ENCODE measurements around the gene CTCFL. TPM values are rescaled to one million over a fixed set of nuclear protein-coding genes. Genes with fewer than 3 reads are reported as not detected.

CTCFL gene
- total and polyA plus RNA-seq, 2 of the 8 experiments (the other 6 are each of a cell fraction or from before 2014, with no cell fraction given) = 0.30 to 0.80 TPM

- H2BK120ac ChIP-seq (replicated peaks; ENCODE audit: low read depth, low read length) = no peak overlapping the region
- FAIRE-seq = no peak
- no peak overlapping the region for H4K5ac ChIP-seq (ENCODE audit: insufficient read length, low read depth, low read length)
- no peaks in the 10 kb centered on the region; a peak in 1 of 7 replicates for H3K27me3 ChIP-seq (replicated peaks in 1 of 4; ENCODE audit: control insufficient read depth in 3 of 4, extremely low read depth in 1 of 4, insufficient read depth in 3 of 4, low read length in 3 of 4)
- ChIA-PET CTCF (ENCODE audit: partially characterized antibody) (interaction anchor here (0.5 to 3.1 kb wide), 19 partner anchors 10 to 127 kb away, joined by 3 to 23 read pairs (median 5); no protein-coding TSS in a partner anchor), POLR2A (ENCODE audit: partially characterized antibody) (interaction anchor here (0.8 kb wide), 1 partner anchor 8 kb away, joined by 3 read pairs; no protein-coding TSS in a partner anchor)
- peak overlapping the region; percentile 80 for H2BK20ac ChIP-seq (ENCODE audit: low read length)
- peak overlapping the region; percentile 6; the same call in 1 of the 2 replicates for H2BK15ac ChIP-seq (ENCODE audit: low read length)
- no peak overlapping the region for H3K23ac ChIP-seq (ENCODE audit: insufficient read length)
- H3K79me1 ChIP-seq (ENCODE audit: low read depth, low read length) = no peaks in the 10 kb centered on the region
- no peak overlapping the region for H3K56ac ChIP-seq (replicated peaks; ENCODE audit: insufficient read length, low read depth, low read length)
- 0 out of 2 replicates have a peak overlapping the region, but pooled peaks have one; percentile 7 for H3K27ac ChIP-seq (ENCODE audit: low read depth, low read length)
- H4K91ac ChIP-seq (replicated peaks; ENCODE audit: insufficient read length, low read length) = peak overlapping the region; percentile 38
- no peaks in the 10 kb centered on the region for H3K23me2 ChIP-seq (ENCODE audit: low read depth, low read length)
- no peak overlapping the region for H3K4me3 ChIP-seq (ENCODE audit: extremely low read depth in 1 of 4, insufficient read depth in 2 of 4, low read depth in 3 of 4, low read length in 4 of 4)
- H2BK5ac ChIP-seq (ENCODE audit: low read depth, low read length) = peak overlapping the region; percentile 69
- no peaks in the 10 kb centered on the region for H3K36me3 ChIP-seq (ENCODE audit: control insufficient read depth in 2 of 4, insufficient read depth in 4 of 4, low read length in 3 of 4)
- no peaks in the 10 kb centered on the region for H3K9me3 ChIP-seq (ENCODE audit: insufficient read depth in 2 of 2, low read depth in 1 of 2, low read length in 1 of 2)
- WGBS, 2 experiments (ENCODE audit: extremely low coverage in 1 of 2, insufficient coverage in 1 of 2, insufficient read length in 1 of 2, insufficient replicate concordance in 2 of 2, low coverage in 1 of 2, low lambda C conversion rate in 2 of 2, missing lambda C conversion rate in 1 of 2) = 91% methylated on average over 13 of the region's 13 CpGs; no CpG with 5 or more reads in 1 of the 2 experiments
- peaks cover 0 to 11% (median 3%) of the 10 kb centered on the region in 4 experiments; a peak in 5 of 7 replicates for H3K4me1 ChIP-seq (replicated peaks in 1 of 4; ENCODE audit: control insufficient read depth in 3 of 4, insufficient read depth in 4 of 4, low read length in 3 of 4)
- no peak overlapping the region for H3K18ac ChIP-seq (ENCODE audit: extremely low read depth, low read length)
- H2AFZ ChIP-seq (ENCODE audit: low read length) = no peak overlapping the region
- peak overlapping the region; percentile 95 for H2AK5ac ChIP-seq (ENCODE audit: low read depth, low read length)
- no peak for DNase-seq (ENCODE audit: low read depth in 1 of 2, low spot score in 2 of 2)
- H3K4me2 ChIP-seq (ENCODE audit: insufficient read depth in 1 of 2, low read depth in 2 of 2, low read length in 2 of 2) = no peak overlapping the region
- H3K14ac ChIP-seq (ENCODE audit: insufficient read length) = no peak overlapping the region
- H3K4ac ChIP-seq (replicated peaks; ENCODE audit: insufficient read length, low read depth, low read length) = no peak overlapping the region
- no peaks in the 10 kb centered on the region for H3K79me2 ChIP-seq (ENCODE audit: control insufficient read depth in 1 of 2, insufficient read depth in 2 of 2, low read length in 2 of 2)
- no peak overlapping the region for H4K8ac ChIP-seq (ENCODE audit: extremely low read depth, insufficient read depth, low read length)
- peak overlapping the region; percentile 77; the same call in 1 of the 2 replicates for H2BK12ac ChIP-seq (ENCODE audit: low read depth, low read length)
- peak overlapping the region in 1 of 4 experiments; percentile 4; a peak in 1 of 7 replicates for H3K9ac ChIP-seq (replicated peaks in 1 of 4; ENCODE audit: extremely low read depth in 1 of 4, low read depth in 3 of 4, low read length in 3 of 4)
- H4K20me1 ChIP-seq (replicated peaks in 1 of 2; ENCODE audit: control insufficient read depth in 1 of 2, insufficient read depth in 2 of 2, low read length in 2 of 2) = no peaks in the 10 kb centered on the region
- TF ChIP-seq POLR2AphosphoS5 (IDR thresholded peaks at IDR 0.05; ENCODE audit: low read depth, low read length) (no peak), SRF (IDR thresholded peaks at IDR 0.05; ENCODE audit: low read depth, low read length) (no peak), CEBPB (IDR thresholded peaks at IDR 0.05; ENCODE audit: low read depth, low read length) (peak; percentile 93), HDAC2 (IDR thresholded peaks at IDR 0.05; ENCODE audit: borderline replicate concordance in 1 of 2, low read depth in 2 of 2, low read length in 2 of 2) (no peak), CTCF (IDR thresholded peaks at IDR 0.05; ENCODE audit: control extremely low read depth in 1 of 3, insufficient read depth in 1 of 3, low read depth in 1 of 3, low read length in 3 of 3) (peak; percentile 48 to 61 (median 55)), CREB1 (IDR thresholded peaks at IDR 0.05) (no peak), BCL11A (IDR thresholded peaks at IDR 0.05; ENCODE audit: low read depth in 2 of 2, low read length in 2 of 2) (no peak), GTF2F1 (IDR thresholded peaks at IDR 0.05; ENCODE audit: borderline replicate concordance, low read depth, low read length) (no peak), TCF12 (IDR thresholded peaks at IDR 0.05; ENCODE audit: low read depth, low read length) (no peak), FOSL1 (IDR thresholded peaks at IDR 0.05; ENCODE audit: insufficient read depth, low read depth, low read length) (no peak), TBP (IDR thresholded peaks at IDR 0.05; ENCODE audit: low read depth, low read length) (no peak)
These were observed 60.2 kb downstream of the CTCFL start for GRCh38 chr20:57464642-57465211.

All from H1 (cell line).